NCI-H2107 treated with DMSO at 0.1 percent for 48 hours (cell line): ENCODE data around the gene ZFYVE28.
A peak's percentile ranks its signal among the peaks of the same experiment; 100 is the strongest.
"Not testable (repeated sequence)": the region's sequence is repeated elsewhere in the genome, so short reads cannot be mapped to it uniquely, and the experiment has no call there.

ENCODE experiments used
- DNase-seq: peaks from one replicate; lab custom pipeline; 2025; ENCODE audit not compliant: unreplicated experiment; lab: John Stamatoyannopoulos, UW

ZFYVE28 gene

GRCh38 chr4:2446656-2447564 lies 28.5 kb upstream of the ZFYVE28 start:
- no peak for DNase-seq

GRCh38 chr4:2445571-2445970 lies 27.1 kb upstream of the ZFYVE28 start:
- DNase-seq, result no peak

GRCh38 chr4:2445130-2445529 lies 26.7 kb upstream of the ZFYVE28 start:
- DNase-seq, result no peak

- DNase-seq, result no peak
These were observed 25.7 kb upstream of the ZFYVE28 start for GRCh38 chr4:2443956-2444740.

- no peak for DNase-seq
These were observed 24.8 kb upstream of the ZFYVE28 start for GRCh38 chr4:2443061-2443730.

GRCh38 chr4:2442175-2442993 lies 23.9 kb upstream of the ZFYVE28 start:
- no peak for DNase-seq

GRCh38 chr4:2441393-2442174 lies 23.1 kb upstream of the ZFYVE28 start:
- DNase-seq, result peak; percentile 15

- no peak for DNase-seq
These were observed 20.6 kb upstream of the ZFYVE28 start for GRCh38 chr4:2438822-2439718.

- no peak for DNase-seq
These were observed 19.2 kb upstream of the ZFYVE28 start for GRCh38 chr4:2437475-2438215.

GRCh38 chr4:2436761-2437474 lies 18.5 kb upstream of the ZFYVE28 start:
- DNase-seq, result no peak

- DNase-seq, result no peak
These were observed 17.9 kb upstream of the ZFYVE28 start for GRCh38 chr4:2436301-2436700.

- DNase-seq, result no peak
These were observed 16.0 kb upstream of the ZFYVE28 start for GRCh38 chr4:2434420-2434819.

- DNase-seq, result no peak
These were observed 15.3 kb upstream of the ZFYVE28 start for GRCh38 chr4:2433609-2434350.

- DNase-seq, result no peak
These were observed 14.6 kb upstream of the ZFYVE28 start for GRCh38 chr4:2432991-2433530.

GRCh38 chr4:2432004-2432403 lies 13.6 kb upstream of the ZFYVE28 start:
- no peak for DNase-seq

- DNase-seq, result not testable (repeated sequence)
These were observed 11.7 kb upstream of the ZFYVE28 start for GRCh38 chr4:2429945-2430757.
